Neural progenitor cell (in vitro differentiated cells): Measurements from ENCODE around the gene STK17B.
"Not testable (repeated sequence)": the region's sequence is repeated elsewhere in the genome, so short reads cannot be mapped to it uniquely, and the experiment has no call there.

ENCODE experiments used
- CTCF ChIP-seq: fragments of 200-600 bp; sonication (generic); IDR thresholded peaks from 2 replicates; pipeline ENCODE4 v1.5.1; 2017; ENCODE audit warnings: antibody characterized with exemption, mild to moderate bottlenecking
- EZH2 ChIP-seq: fragments of 200-600 bp; sonication (generic); IDR thresholded peaks from 2 replicates; pipeline ENCODE4 v1.6.1; 2017; ENCODE audit warnings: antibody characterized with exemption, mild to moderate bottlenecking, moderate library complexity
- EZH2phosphoT487 ChIP-seq: fragments of 200-600 bp; sonication (generic); IDR thresholded peaks from 2 replicates; pipeline ENCODE4 v1.6.1; 2017; ENCODE audit warnings: antibody characterized with exemption

DNA sequence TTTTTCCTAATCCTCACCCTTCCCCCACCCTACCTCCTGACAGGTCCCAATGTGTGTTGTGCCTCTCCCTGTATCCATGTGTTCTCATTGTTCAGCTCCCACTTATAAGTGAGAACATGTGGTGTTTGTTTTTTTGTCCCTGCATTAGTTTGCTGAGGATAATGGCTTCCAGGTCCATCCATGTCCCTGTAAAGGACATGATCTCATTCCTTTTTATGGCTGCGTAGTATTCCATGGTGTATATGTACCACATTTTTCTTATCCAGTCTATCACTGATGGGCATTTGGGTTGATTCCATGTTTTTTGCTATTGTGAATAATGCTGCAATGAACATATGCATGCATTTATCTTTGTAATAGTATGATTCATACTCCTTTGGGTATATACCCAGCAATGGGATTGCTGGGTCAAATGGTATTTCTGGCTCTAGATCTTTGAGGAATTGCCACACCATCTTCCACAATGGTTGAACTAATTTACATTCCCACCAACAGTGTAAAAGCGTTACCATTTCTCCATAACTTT, 15.9 kb upstream of the STK17B start:
- TF ChIP-seq CTCF, EZH2, EZH2phosphoT487: not testable (repeated sequence)
